Muscle layer of duodenum (tissue), 2 donors: ENCODE results near the gene TCEA2.

Experiments used
- H3K27ac ChIP-seq: one replicate; pipeline ENCODE4 v1.7.0; 2013; ENCODE audit warnings: mild to moderate bottlenecking, low read length
- H3K27me3 ChIP-seq: one replicate; pipeline ENCODE4 v1.7.0; 2013; ENCODE audit warnings: low read depth, mild to moderate bottlenecking, control low read depth, low read length
- H3K36me3 ChIP-seq, 2 donors: one replicate each; pipeline ENCODE4 v1.7.0; 2013; ENCODE audit warnings: low read length in 2 of 2, control low read depth in 1 of 2, mild to moderate bottlenecking in 1 of 2; ENCODE audit not compliant: insufficient read depth in 2 of 2, control insufficient read depth in 1 of 2
- H3K4me1 ChIP-seq, 2 donors: one replicate each; pipeline ENCODE4 v1.7.0; 2013; ENCODE audit warnings: low read length in 2 of 2, mild to moderate bottlenecking in 2 of 2, control low read depth in 1 of 2, moderate library complexity in 1 of 2; ENCODE audit not compliant: insufficient read depth in 2 of 2, control insufficient read depth in 1 of 2
- H3K4me3 ChIP-seq, 2 donors: one replicate each; pipeline ENCODE4 v1.7.0; 2013; ENCODE audit warnings: low read length in 2 of 2, low read depth in 1 of 2, mild to moderate bottlenecking in 1 of 2
- H3K9me3 ChIP-seq, 2 donors: one replicate each; pipeline ENCODE4 v1.7.0; 2013; ENCODE audit warnings: low read length in 2 of 2, control low read depth in 1 of 2, mild to moderate bottlenecking in 1 of 2; ENCODE audit not compliant: control insufficient read depth in 1 of 2
- donor health status: healthy.

TCEA2 gene

GRCh38 chr20:64062596-64063388 is at the start of gene TCEA2:
Gene TCEA2 (plus strand): TSS chr20:64063198. CDS start chr20:64063313, 115 bp downstream.
- no peaks in the 10 kb centered on the region for H3K27me3 ChIP-seq
- H3K4me3 ChIP-seq: peak within 1 kb of the TSS; percentile 59 to 91
- H3K4me1 ChIP-seq: peaks cover 0 to 21% of the 10 kb centered on the region in 2 donors
- no peaks in the 10 kb centered on the region for H3K9me3 ChIP-seq
- no peak within 1 kb of the TSS for H3K27ac ChIP-seq
- no peaks in the 10 kb centered on the region for H3K36me3 ChIP-seq

- Histone ChIP-seq H3K27me3 (no peaks in the 10 kb centered on the region), H3K27ac (no peak overlapping the region), H3K9me3 (no peaks in the 10 kb centered on the region), H3K4me3 (no peak overlapping the region), H3K4me1 (no peaks in the 10 kb centered on the region), H3K36me3 (peaks cover 47 to 70% of the 10 kb centered on the region in 2 donors)
These were observed 47.4 kb upstream of the TCEA2 start for GRCh38 chr20:64015635-64016034.

- Histone ChIP-seq H3K9me3 (no peaks in the 10 kb centered on the region), H3K27me3 (no peaks in the 10 kb centered on the region), H3K4me1 (peaks cover 0 to 13% of the 10 kb centered on the region in 2 donors), H3K4me3 (no peak overlapping the region), H3K27ac (no peak overlapping the region), H3K36me3 (peaks cover 42 to 83% of the 10 kb centered on the region in 2 donors)
These were observed 41.6 kb upstream of the TCEA2 start for GRCh38 chr20:64021124-64021975.

- Histone ChIP-seq H3K27ac (no peak overlapping the region), H3K27me3 (no peaks in the 10 kb centered on the region), H3K4me1 (peaks cover 0 to 19% of the 10 kb centered on the region in 2 donors), H3K4me3 (no peak overlapping the region), H3K9me3 (no peaks in the 10 kb centered on the region), H3K36me3 (peaks cover 56 to 89% of the 10 kb centered on the region in 2 donors)
These were observed 40.2 kb upstream of the TCEA2 start for GRCh38 chr20:64022671-64023360.

- Histone ChIP-seq H3K4me3 (no peak overlapping the region), H3K27ac (no peak overlapping the region), H3K27me3 (no peaks in the 10 kb centered on the region), H3K9me3 (no peaks in the 10 kb centered on the region), H3K4me1 (peaks cover 0 to 25% of the 10 kb centered on the region in 2 donors), H3K36me3 (peaks cover 51 to 90% of the 10 kb centered on the region in 2 donors)
These were observed 39.4 kb upstream of the TCEA2 start for GRCh38 chr20:64023361-64024140.

GRCh38 chr20:64024141-64024990 is 38.6 kb upstream of the TCEA2 start:
- H3K27me3 ChIP-seq: no peaks in the 10 kb centered on the region
- peaks cover 0 to 25% of the 10 kb centered on the region in 2 donors for H3K4me1 ChIP-seq
- H3K36me3 ChIP-seq: peaks cover 45 to 89% of the 10 kb centered on the region in 2 donors

GRCh38 chr20:64025101-64025825 is 37.7 kb upstream of the TCEA2 start:
- H3K27ac ChIP-seq: no peak overlapping the region
- no peaks in the 10 kb centered on the region for H3K9me3 ChIP-seq
- H3K4me3 ChIP-seq: no peak overlapping the region
- H3K27me3 ChIP-seq: no peaks in the 10 kb centered on the region
- H3K4me1 ChIP-seq: peaks cover 0 to 25% of the 10 kb centered on the region in 2 donors
- H3K36me3 ChIP-seq: peaks cover 39 to 91% of the 10 kb centered on the region in 2 donors

More at GRCh38 chr20:64024141-64024990, 38.6 kb upstream of the TCEA2 start:
- Histone ChIP-seq H3K9me3 (no peaks in the 10 kb centered on the region), H3K4me3 (no peak overlapping the region), H3K27ac (no peak overlapping the region)

GRCh38 chr20:64025826-64026412 is 37.1 kb upstream of the TCEA2 start:
- Histone ChIP-seq H3K4me1 (peaks cover 0 to 25% of the 10 kb centered on the region in 2 donors), H3K9me3 (no peaks in the 10 kb centered on the region), H3K27me3 (no peaks in the 10 kb centered on the region), H3K27ac (no peak overlapping the region), H3K36me3 (peaks cover 43 to 96% of the 10 kb centered on the region in 2 donors), H3K4me3 (no peak overlapping the region)

- H3K9me3 ChIP-seq: no peaks in the 10 kb centered on the region
- no peaks in the 10 kb centered on the region for H3K27me3 ChIP-seq
- H3K27ac ChIP-seq: no peak overlapping the region
- no peak overlapping the region for H3K4me3 ChIP-seq
- peaks cover 0 to 25% of the 10 kb centered on the region in 2 donors for H3K4me1 ChIP-seq
- H3K36me3 ChIP-seq: peaks cover 36 to 93% of the 10 kb centered on the region in 2 donors
These were observed 34.9 kb upstream of the TCEA2 start for GRCh38 chr20:64027981-64028685.
